Keratinocyte (primary cell): Measurements from ENCODE around the gene GPBAR1. TPM values are rescaled to one million over a fixed set of nuclear protein-coding genes. Genes with fewer than 3 reads are reported as not detected.

Experiments
- DNase-seq: peaks from one replicate; pipeline ENCODE4 v3.0.0-alpha.2; 2011; ENCODE audit warnings: low read depth, missing footprints, low spot score
- FAIRE-seq: peaks from 2 replicates; lab custom pipeline; 2011; peaks lifted over from hg19 to GRCh38; lab: Jason Lieb, UNC
- H2AFZ ChIP-seq: 2 replicates; pipeline ENCODE4 v1.6.0; 2012; ENCODE audit warnings: low read length, control low read depth, inconsistent platforms; ENCODE audit not compliant: control insufficient read depth
- H3K27ac ChIP-seq: 2 replicates; pipeline ENCODE4 v1.5.1; 2011; ENCODE audit warnings: low read length; ENCODE audit not compliant: control insufficient read depth, insufficient read depth
- H3K27me3 ChIP-seq: 3 replicates; pipeline ENCODE4 v1.6.0; 2011; ENCODE audit warnings: low read length; ENCODE audit not compliant: control insufficient read depth, insufficient read depth; ENCODE audit errors: extremely low read depth
- H3K36me3 ChIP-seq, 2 experiments: 2 replicates in 1 of 2; 3 replicates in 1 of 2; pipeline ENCODE4 v1.5.1; 2011; ENCODE audit warnings: low read length in 2 of 2, mild to moderate bottlenecking in 1 of 2; ENCODE audit not compliant: control insufficient read depth in 2 of 2, insufficient read depth in 2 of 2; ENCODE audit errors: extremely low read depth in 1 of 2
- H3K4me1 ChIP-seq: 3 replicates; pipeline ENCODE4 v1.5.1; 2011; ENCODE audit warnings: low read length; ENCODE audit not compliant: control insufficient read depth, insufficient read depth; ENCODE audit errors: extremely low read depth
- H3K4me2 ChIP-seq: 3 replicates; pipeline ENCODE4 v1.6.0; 2011; ENCODE audit warnings: low read depth, low read length; ENCODE audit not compliant: control insufficient read depth, insufficient read depth; ENCODE audit errors: extremely low read depth
- H3K4me3 ChIP-seq, 3 experiments: fragments of 200-600 bp in 1 of 3; sonication (generic) in 1 of 3; 2 replicates in 2 of 3; 3 replicates in 1 of 3; pipeline ENCODE4 v1.5.1; 2011 to 2016; ENCODE audit warnings: low read length in 3 of 3, mild to moderate bottlenecking in 3 of 3, control low read depth in 2 of 3, inconsistent platforms in 1 of 3, low read depth in 1 of 3, mixed read lengths in 1 of 3, mixed run types in 1 of 3, moderate library complexity in 1 of 3; ENCODE audit not compliant: control insufficient read depth in 2 of 3, insufficient read depth in 2 of 3; ENCODE audit errors: extremely low read depth in 1 of 3
- H3K79me2 ChIP-seq: 2 replicates; pipeline ENCODE4 v1.6.0; 2012; ENCODE audit warnings: low read length; ENCODE audit not compliant: control insufficient read depth, insufficient read depth
- H3K9ac ChIP-seq: 3 replicates; pipeline ENCODE4 v1.6.0; 2011; ENCODE audit warnings: low read length; ENCODE audit not compliant: control insufficient read depth, insufficient read depth; ENCODE audit errors: extremely low read depth
- H3K9me1 ChIP-seq: 3 replicates; pipeline ENCODE4 v1.6.0; 2011; ENCODE audit warnings: low read length; ENCODE audit not compliant: control insufficient read depth, insufficient read depth; ENCODE audit errors: extremely low read depth
- H3K9me3 ChIP-seq: 2 replicates; pipeline ENCODE4 v1.5.1; 2012; ENCODE audit warnings: low read depth, low read length; ENCODE audit not compliant: control insufficient read depth
- H4K20me1 ChIP-seq: 3 replicates; pipeline ENCODE4 v1.6.0; 2011; ENCODE audit warnings: low read length; ENCODE audit not compliant: control insufficient read depth, insufficient read depth; ENCODE audit errors: extremely low read depth
- CTCF ChIP-seq, 3 experiments: IDR thresholded peaks in 1 of 3; conservative IDR thresholded peaks in 1 of 3; optimal IDR thresholded peaks in 1 of 3; 2 replicates in 2 of 3; 3 replicates in 1 of 3; pipeline versions ENCODE3 to v1.5.1; 2011; ENCODE audit warnings: low read length in 3 of 3, mild to moderate bottlenecking in 3 of 3, moderate library complexity in 2 of 3, control low read depth in 1 of 3, inconsistent platforms in 1 of 3; ENCODE audit not compliant: insufficient read depth in 2 of 3; ENCODE audit errors: extremely low read depth in 1 of 3
- EZH2 ChIP-seq: IDR thresholded peaks from one replicate; pipeline ENCODE4 v1.6.1; 2012; ENCODE audit warnings: inconsistent platforms, mild to moderate bottlenecking, low read length, moderate library complexity
- dilution Hi-C: fragments of 300-500 bp; cut with MboI; formaldehyde crosslinking; loops from one replicate; pipeline ENCODE4 v1.7.0; 2020; ENCODE audit warnings: low sequenced_read_pairs; ENCODE audit not compliant: extremely low pct_ligation_motif_present
- polyA plus RNA-seq, 5 experiments: library from polyadenylated mRNA; depleted of rRNA in 3 of 5; stranded (reverse) in 3 of 5; stranded (forward) in 1 of 5; unstranded in 1 of 5; fragments of >200 nt; gene quantifications; 1 replicate in 1 of 5; 2 replicates in 3 of 5; 3 replicates in 1 of 5; pipeline versions ENCODE4 v1.2.1 to v1.2.3, GENCODE V29; 2011 to 2012; ENCODE audit warnings: missing spikeins in 2 of 5, low read depth in 1 of 5, low replicate concordance in 1 of 5

GPBAR1 gene
- polyA plus RNA-seq, 1 donor (not counting 4 experiments of a cell fraction or from before 2014, with no cell fraction given), result 0.12 TPM

DNA sequence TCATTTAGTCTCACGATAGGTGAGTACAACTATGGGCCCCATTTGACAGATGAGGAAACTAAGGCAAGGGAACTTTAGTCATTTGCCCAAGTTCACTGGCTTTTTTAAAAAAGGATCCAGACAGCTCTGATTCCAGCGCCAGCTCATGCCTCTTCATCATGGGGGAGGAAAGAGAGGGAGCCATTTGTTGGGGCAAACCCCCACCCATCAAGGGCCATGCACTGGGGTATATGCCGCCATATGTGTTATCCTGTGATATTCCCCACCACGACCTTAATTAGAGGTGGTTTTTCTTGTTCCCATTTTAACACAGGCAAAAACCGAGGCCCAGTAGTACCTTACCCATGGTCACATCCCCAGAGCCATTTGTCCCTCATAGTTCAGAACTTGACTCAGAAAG is 649 bp upstream of the GPBAR1 start:
- H3K36me3 ChIP-seq, result peaks cover 12 to 17% of the 10 kb centered on the region in 2 experiments
- dilution Hi-C loops, result no loop called here
- H3K4me3 ChIP-seq, result no peak overlapping the region
- H3K9me1 ChIP-seq, result no peaks in the 10 kb centered on the region
- H3K4me1 ChIP-seq, result peaks cover 3% of the 10 kb centered on the region
- no peaks in the 10 kb centered on the region for H3K79me2 ChIP-seq
- FAIRE-seq (no peak), DNase-seq (no peak)
- peaks cover 9% of the 10 kb centered on the region for H4K20me1 ChIP-seq
- H3K9me3 ChIP-seq, result no peaks in the 10 kb centered on the region
- no peaks in the 10 kb centered on the region for H3K27me3 ChIP-seq
- no peak overlapping the region for H3K27ac ChIP-seq
- H3K9ac ChIP-seq, result no peak overlapping the region
- no peak overlapping the region for H3K4me2 ChIP-seq
- no peak overlapping the region for H2AFZ ChIP-seq
- TF ChIP-seq CTCF (optimal IDR thresholded peaks at IDR 0.05 in 1 of 3, IDR thresholded peaks at IDR 0.05 in 1 of 3, conservative IDR thresholded peaks at IDR 0.05 in 1 of 3; ENCODE audit: extremely low read depth in 1 of 3, insufficient read depth in 2 of 3, low read length in 3 of 3) (no peak), EZH2 (no peak)

DNA sequence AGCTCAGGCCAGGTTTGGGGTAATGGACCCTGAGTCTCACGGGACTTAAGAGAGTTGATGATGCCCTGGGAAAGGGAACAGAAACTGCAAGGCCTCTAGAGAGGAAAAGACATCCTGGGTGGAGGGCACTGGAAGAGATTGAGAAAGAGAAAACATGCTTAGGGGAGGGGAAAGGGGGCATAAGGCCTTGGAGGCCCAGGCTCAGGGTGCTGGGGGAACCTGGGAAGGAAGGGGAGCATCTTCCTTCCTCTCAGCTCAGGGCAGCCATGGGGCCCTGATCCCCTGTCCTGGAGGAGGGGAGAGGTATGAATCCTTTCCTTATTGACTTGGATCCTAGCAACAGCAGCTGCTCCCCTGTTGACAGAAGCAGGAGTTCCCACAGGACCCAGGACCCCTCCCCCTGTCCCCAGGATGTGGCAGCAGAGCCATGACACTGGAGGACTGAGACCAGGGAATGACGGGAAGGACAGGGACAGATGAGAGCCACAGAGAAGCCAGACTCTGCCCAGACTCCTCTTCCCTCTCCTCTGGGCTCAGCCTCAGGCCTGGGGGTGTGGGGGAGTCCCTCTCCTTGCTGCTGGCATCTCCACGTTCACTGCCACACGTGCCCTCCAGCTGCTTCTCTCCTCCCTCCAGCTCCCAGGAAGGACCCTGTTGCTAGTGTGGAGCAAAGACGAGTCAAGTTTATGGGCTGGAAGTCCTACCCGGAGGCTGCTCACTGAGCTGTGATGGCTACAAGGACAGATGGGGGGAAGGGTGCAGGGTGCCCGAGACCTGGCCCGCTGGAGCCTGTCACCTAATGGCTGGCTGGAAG is 815 bp downstream of the GPBAR1 start:
- H3K4me3 ChIP-seq, result no peak overlapping the region
- H3K9ac ChIP-seq, result no peak overlapping the region
- H3K27me3 ChIP-seq, result no peaks in the 10 kb centered on the region
- no peaks in the 10 kb centered on the region for H3K79me2 ChIP-seq
- no peak for TF ChIP-seq CTCF (optimal IDR thresholded peaks at IDR 0.05 in 1 of 3, IDR thresholded peaks at IDR 0.05 in 1 of 3, conservative IDR thresholded peaks at IDR 0.05 in 1 of 3; ENCODE audit: extremely low read depth in 1 of 3, insufficient read depth in 2 of 3, low read length in 3 of 3)
- TF ChIP-seq EZH2, result no peak
- H2AFZ ChIP-seq, result no peak overlapping the region
- H3K4me2 ChIP-seq, result no peak overlapping the region
- H3K9me1 ChIP-seq, result no peaks in the 10 kb centered on the region
- no peak for DNase-seq
- FAIRE-seq, result no peak
- no peaks in the 10 kb centered on the region for H3K9me3 ChIP-seq
- no peak overlapping the region for H3K27ac ChIP-seq
- peaks cover 9% of the 10 kb centered on the region for H4K20me1 ChIP-seq
- dilution Hi-C loops, result no loop called here
- H3K36me3 ChIP-seq, result peaks cover 22% of the 10 kb centered on the region in 2 experiments
- H3K4me1 ChIP-seq, result peaks cover 3% of the 10 kb centered on the region
